OCI-LY7 (cell line): ENCODE measurements around the gene ATF6B.
"Not testable (repeated sequence)": the region's sequence is repeated elsewhere in the genome, so short reads cannot be mapped to it uniquely, and the experiment has no call there.

Experiments used
- EZH2phosphoT487 ChIP-seq: fragments of 200-600 bp; sonication (generic); IDR thresholded peaks from 2 replicates; pipeline ENCODE4 v1.6.1; 2018; ENCODE audit warnings: low read depth, borderline replicate concordance, mild to moderate bottlenecking, mixed run types, antibody characterized with exemption, low read length, moderate library complexity, mixed read lengths
- TF ChIP-seq, protein P1 (sequence below): fragments of 200-600 bp; sonication (generic); conservative IDR thresholded peaks from 2 replicates; pipeline ENCODE4 v1.5.1; 2014; ENCODE audit warnings: mild to moderate bottlenecking, antibody characterized with exemption, low read length, moderate library complexity, mixed read lengths

DNA sequence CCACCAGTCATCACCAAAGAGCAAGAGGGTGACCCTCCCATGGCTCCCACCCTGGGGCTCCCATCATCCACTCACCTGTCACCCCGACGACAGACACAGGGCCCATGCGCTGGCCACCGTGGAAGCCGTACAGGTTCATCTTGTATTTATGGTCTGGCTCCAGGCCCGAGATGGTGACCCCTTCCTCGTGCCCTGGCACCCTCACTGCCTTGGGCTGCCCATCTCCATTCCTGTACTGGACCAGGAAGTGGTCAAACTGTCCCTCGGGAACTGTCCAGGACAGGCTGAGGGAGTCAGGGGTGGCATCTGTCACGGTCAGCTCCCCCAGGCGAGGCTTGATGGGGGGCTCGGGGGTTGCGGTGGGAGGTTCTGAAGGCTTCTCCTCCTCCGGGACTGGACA is 59.7 kb downstream of the ATF6B start:
- TF ChIP-seq, protein P1, sequence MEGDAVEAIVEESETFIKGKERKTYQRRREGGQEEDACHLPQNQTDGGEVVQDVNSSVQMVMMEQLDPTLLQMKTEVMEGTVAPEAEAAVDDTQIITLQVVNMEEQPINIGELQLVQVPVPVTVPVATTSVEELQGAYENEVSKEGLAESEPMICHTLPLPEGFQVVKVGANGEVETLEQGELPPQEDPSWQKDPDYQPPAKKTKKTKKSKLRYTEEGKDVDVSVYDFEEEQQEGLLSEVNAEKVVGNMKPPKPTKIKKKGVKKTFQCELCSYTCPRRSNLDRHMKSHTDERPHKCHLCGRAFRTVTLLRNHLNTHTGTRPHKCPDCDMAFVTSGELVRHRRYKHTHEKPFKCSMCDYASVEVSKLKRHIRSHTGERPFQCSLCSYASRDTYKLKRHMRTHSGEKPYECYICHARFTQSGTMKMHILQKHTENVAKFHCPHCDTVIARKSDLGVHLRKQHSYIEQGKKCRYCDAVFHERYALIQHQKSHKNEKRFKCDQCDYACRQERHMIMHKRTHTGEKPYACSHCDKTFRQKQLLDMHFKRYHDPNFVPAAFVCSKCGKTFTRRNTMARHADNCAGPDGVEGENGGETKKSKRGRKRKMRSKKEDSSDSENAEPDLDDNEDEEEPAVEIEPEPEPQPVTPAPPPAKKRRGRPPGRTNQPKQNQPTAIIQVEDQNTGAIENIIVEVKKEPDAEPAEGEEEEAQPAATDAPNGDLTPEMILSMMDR, result not testable (repeated sequence)
- not testable (repeated sequence) for TF ChIP-seq EZH2phosphoT487
